Measurements from ENCODE around the gene GAB4.

Gene GAB4

GRCh38 chr22:16965560-16965959, 42.5 kb downstream of the GAB4 start:
- TF ChIP-seq NFIC (IDR thresholded peaks at IDR 0.05) (no peak), TAF1 (IDR thresholded peaks at IDR 0.05; ENCODE audit: low read depth) (no peak), ZBTB7A (IDR thresholded peaks at IDR 0.05; ENCODE audit: low read depth) (no peak), CREB1 (IDR thresholded peaks at IDR 0.05; ENCODE audit: low read depth) (no peak), TEAD4 (IDR thresholded peaks at IDR 0.05) (no peak), REST (IDR thresholded peaks at IDR 0.05; ENCODE audit: low read depth) (no peak), EGR1 (IDR thresholded peaks at IDR 0.05) (no peak), MAX (IDR thresholded peaks at IDR 0.05) (no peak), FOXM1 (IDR thresholded peaks at IDR 0.05; ENCODE audit: borderline replicate concordance, low read depth) (no peak), EP300 (IDR thresholded peaks at IDR 0.05; ENCODE audit: borderline replicate concordance) (no peak), CEBPB (IDR thresholded peaks at IDR 0.05) (no peak)

GRCh38 chr22:16965083-16965482, 42.9 kb downstream of the GAB4 start:
- TF ChIP-seq FOXM1 (IDR thresholded peaks at IDR 0.05; ENCODE audit: borderline replicate concordance, low read depth) (no peak), MAX (IDR thresholded peaks at IDR 0.05) (no peak), TCF12 (IDR thresholded peaks at IDR 0.05; ENCODE audit: low read depth) (no peak), NFIC (IDR thresholded peaks at IDR 0.05) (no peak), CREB1 (IDR thresholded peaks at IDR 0.05; ENCODE audit: low read depth) (no peak), YY1 (IDR thresholded peaks at IDR 0.05; ENCODE audit: low read depth) (no peak), TAF1 (IDR thresholded peaks at IDR 0.05; ENCODE audit: low read depth) (no peak), REST (IDR thresholded peaks at IDR 0.05; ENCODE audit: low read depth) (no peak), ZBTB7A (IDR thresholded peaks at IDR 0.05; ENCODE audit: low read depth) (no peak), USF1 (IDR thresholded peaks at IDR 0.05) (no peak), RAD21 (IDR thresholded peaks at IDR 0.05; ENCODE audit: low read depth) (no peak), CEBPB (IDR thresholded peaks at IDR 0.05) (no peak), EGR1 (IDR thresholded peaks at IDR 0.05) (no peak), TEAD4 (IDR thresholded peaks at IDR 0.05) (no peak), EP300 (IDR thresholded peaks at IDR 0.05; ENCODE audit: borderline replicate concordance) (no peak)

- TF ChIP-seq EP300 (IDR thresholded peaks at IDR 0.05; ENCODE audit: borderline replicate concordance) (no peak), TAF1 (IDR thresholded peaks at IDR 0.05; ENCODE audit: low read depth) (no peak), YY1 (IDR thresholded peaks at IDR 0.05; ENCODE audit: low read depth) (no peak), TCF12 (IDR thresholded peaks at IDR 0.05; ENCODE audit: low read depth) (no peak), REST (IDR thresholded peaks at IDR 0.05; ENCODE audit: low read depth) (no peak), USF1 (IDR thresholded peaks at IDR 0.05) (no peak), ZBTB7A (IDR thresholded peaks at IDR 0.05; ENCODE audit: low read depth) (no peak)
These were observed 43.7 kb downstream of the GAB4 start for GRCh38 chr22:16964366-16964765.

GRCh38 chr22:16963189-16963945, 44.7 kb downstream of the GAB4 start:
- TF ChIP-seq ZBTB7A (IDR thresholded peaks at IDR 0.05; ENCODE audit: low read depth): no peak
- TF ChIP-seq TAF1 (IDR thresholded peaks at IDR 0.05; ENCODE audit: low read depth): no peak
- no peak for TF ChIP-seq CREB1 (IDR thresholded peaks at IDR 0.05; ENCODE audit: low read depth)
- TF ChIP-seq TEAD4 (IDR thresholded peaks at IDR 0.05): no peak
- TF ChIP-seq RAD21 (IDR thresholded peaks at IDR 0.05; ENCODE audit: low read depth): no peak
- no peak for TF ChIP-seq EP300 (IDR thresholded peaks at IDR 0.05; ENCODE audit: borderline replicate concordance)
- no peak for TF ChIP-seq NFIC (IDR thresholded peaks at IDR 0.05)
- TF ChIP-seq REST (IDR thresholded peaks at IDR 0.05; ENCODE audit: low read depth): no peak
- TF ChIP-seq FOXM1 (IDR thresholded peaks at IDR 0.05; ENCODE audit: borderline replicate concordance, low read depth): no peak
- TF ChIP-seq EGR1 (IDR thresholded peaks at IDR 0.05): no peak
- no peak for TF ChIP-seq YY1 (IDR thresholded peaks at IDR 0.05; ENCODE audit: low read depth)
- no peak for TF ChIP-seq CEBPB (IDR thresholded peaks at IDR 0.05)
- no peak for TF ChIP-seq TCF12 (IDR thresholded peaks at IDR 0.05; ENCODE audit: low read depth)
- TF ChIP-seq MAX (IDR thresholded peaks at IDR 0.05): no peak
- no peak for TF ChIP-seq USF1 (IDR thresholded peaks at IDR 0.05)
